HepG2 (cell line): ENCODE results near the gene NME2. TPM values are rescaled to one million over a fixed set of nuclear protein-coding genes. Genes with fewer than 3 reads are reported as not detected.
A peak's percentile ranks its signal among the peaks of the same experiment; 100 is the strongest.

ENCODE experiments used
- FOXP1 ChIP-seq, 2 experiments: fragments of 450-650 bp in 1 of 2; IDR thresholded peaks; 2 replicates each; pipeline ENCODE4 v1.6.1; 2017 to 2018; ENCODE audit warnings: antibody characterized with exemption in 1 of 2
- NFKB2 ChIP-seq: sonication (generic); formaldehyde crosslinking; IDR thresholded peaks from 2 replicates; pipeline ENCODE4 v1.4.0; 2020; ENCODE audit warnings: missing genetic modification reagents, borderline replicate concordance
- NR2F2 ChIP-seq: IDR thresholded peaks from 2 replicates; pipeline ENCODE4 v1.6.1; 2012; ENCODE audit warnings: low read depth, inconsistent platforms, borderline replicate concordance
- SIN3B ChIP-seq: fragments of 150-350 bp; IDR thresholded peaks from 2 replicates; pipeline ENCODE4 v1.6.1; 2014; ENCODE audit warnings: low read length
- SOX13 ChIP-seq, 3 experiments: fragments of 450-650 bp in 1 of 3; sonication (generic) in 1 of 3; formaldehyde crosslinking in 1 of 3; IDR thresholded peaks in 2 of 3; conservative IDR thresholded peaks in 1 of 3; 2 replicates each; pipeline versions ENCODE4 v1.5.0 to v1.6.1; 2016 to 2020; ENCODE audit warnings: antibody characterized with exemption in 1 of 3, mild to moderate bottlenecking in 1 of 3, missing compliant biosample characterization in 1 of 3, missing genetic modification reagents in 1 of 3, moderate library complexity in 1 of 3
- SOX5 ChIP-seq: IDR thresholded peaks from 2 replicates; pipeline ENCODE4 v1.6.1; 2016; ENCODE audit warnings: borderline replicate concordance
- TBX3 ChIP-seq: fragments of 450-650 bp; IDR thresholded peaks from 2 replicates; pipeline ENCODE4 v1.6.1; 2017; ENCODE audit warnings: antibody characterized with exemption, mild to moderate bottlenecking, inconsistent platforms, borderline replicate concordance
- ZNF101 ChIP-seq: sonication (generic); formaldehyde crosslinking; IDR thresholded peaks from 2 replicates; pipeline ENCODE4 v1.4.0; 2020; ENCODE audit warnings: mild to moderate bottlenecking, low read depth, missing genetic modification reagents, borderline replicate concordance
- polyA plus RNA-seq, 8 experiments: library from polyadenylated mRNA; depleted of rRNA in 3 of 8; stranded (reverse) in 7 of 8; unstranded in 1 of 8; fragments of >200 nt; fragmentation: Illumina TruSeq in 4 of 8; extraction: Trizol in 4 of 8; gene quantifications; 2 replicates each; pipeline versions ENCODE4 v1.2.1 to v1.2.3, GENCODE V29; 2011 to 2016; ENCODE audit warnings: low read depth in 4 of 8, missing spikeins in 1 of 8, mixed read lengths in 1 of 8; ENCODE audit not compliant: insufficient read depth in 1 of 8
- total RNA-seq, 5 experiments: library from RNA; depleted of rRNA; stranded (reverse); fragments of >200 nt; fragmentation: Illumina TruSeq; extraction: Trizol; gene quantifications; 2 replicates each; pipeline ENCODE4 v1.2.3, GENCODE V29; 2016; ENCODE audit warnings: low read depth in 1 of 5
- TF ChIP-seq, protein P1 (sequence below): sonication (generic); formaldehyde crosslinking; conservative IDR thresholded peaks from 2 replicates; pipeline ENCODE4 v1.8.0; 2022; ENCODE audit warnings: low read depth, missing genetic modification reagents
- TF ChIP-seq, protein P2 (sequence below): sonication (generic); formaldehyde crosslinking; IDR thresholded peaks from 2 replicates; pipeline ENCODE4 v1.5.1; 2020; ENCODE audit warnings: missing genetic modification reagents, mild to moderate bottlenecking, borderline replicate concordance
- TF ChIP-seq, protein P3 (sequence below): sonication (generic); formaldehyde crosslinking; IDR thresholded peaks from 2 replicates; pipeline ENCODE4 v1.4.0; 2020; ENCODE audit warnings: missing genetic modification reagents
- TF ChIP-seq, protein P4 (sequence below): sonication (generic); formaldehyde crosslinking; IDR thresholded peaks from 2 replicates; pipeline ENCODE4 v1.8.0; 2022; ENCODE audit warnings: missing genetic modification reagents, mild to moderate bottlenecking, borderline replicate concordance
- TF ChIP-seq, protein P5 (sequence below), 2 experiments: sonication (generic) in 1 of 2; formaldehyde crosslinking in 1 of 2; IDR thresholded peaks; 2 replicates each; pipeline versions ENCODE4 v1.6.1 to v1.9.0; 2014 to 2022; ENCODE audit warnings: antibody characterized with exemption in 1 of 2, borderline replicate concordance in 1 of 2, inconsistent platforms in 1 of 2, low read depth in 1 of 2, missing genetic modification reagents in 1 of 2

The NME2 gene
- total and polyA plus RNA-seq, 2 of the 13 experiments (the other 11 are each of a cell fraction or from before 2014, with no cell fraction given) = 790 to 1,213 TPM

DNA sequence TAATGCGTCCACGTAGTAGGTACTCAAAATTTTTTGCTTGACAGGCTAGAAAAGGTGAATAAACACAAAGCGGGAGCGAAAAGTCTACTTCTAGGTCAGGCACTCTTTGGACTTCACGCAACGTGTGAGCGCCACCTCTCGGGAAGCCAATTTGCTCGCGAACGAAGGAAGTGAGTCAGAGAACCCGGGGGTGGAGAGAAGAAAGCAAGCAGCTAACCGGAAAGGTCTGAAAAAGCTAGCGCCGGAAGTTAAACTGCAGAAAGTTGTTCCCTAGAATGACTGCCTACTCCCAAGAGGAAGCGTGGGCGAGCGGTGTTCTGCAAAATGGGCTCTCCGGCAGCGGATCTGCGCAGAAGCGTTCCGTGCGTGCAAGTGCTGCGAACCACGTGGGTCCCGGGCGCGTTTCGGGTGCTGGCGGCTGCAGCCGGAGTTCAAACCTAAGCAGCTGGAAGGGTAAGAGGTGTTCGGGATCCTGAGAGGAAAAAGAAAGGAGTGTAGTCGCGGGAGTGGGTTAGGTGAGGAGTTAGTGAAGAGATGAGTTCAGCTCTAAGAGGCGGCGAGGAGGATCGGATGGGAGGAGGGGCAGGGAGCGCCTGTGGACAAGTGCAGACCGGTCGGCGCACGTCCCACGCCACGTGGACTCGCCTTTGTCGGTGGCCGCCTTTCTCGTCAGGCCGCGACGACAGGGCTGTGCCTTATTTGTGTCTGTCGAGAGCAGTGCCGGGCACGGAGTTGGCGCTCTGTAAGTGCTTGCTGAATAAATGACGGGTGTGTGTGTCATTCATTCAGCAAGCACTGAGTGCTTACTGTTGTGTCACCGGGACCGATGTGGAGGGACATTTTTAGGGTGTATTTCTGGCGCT, 12.8 kb upstream of the NME2 start, which contains the start of gene NME1 (continued):
- TF ChIP-seq, protein P1, sequence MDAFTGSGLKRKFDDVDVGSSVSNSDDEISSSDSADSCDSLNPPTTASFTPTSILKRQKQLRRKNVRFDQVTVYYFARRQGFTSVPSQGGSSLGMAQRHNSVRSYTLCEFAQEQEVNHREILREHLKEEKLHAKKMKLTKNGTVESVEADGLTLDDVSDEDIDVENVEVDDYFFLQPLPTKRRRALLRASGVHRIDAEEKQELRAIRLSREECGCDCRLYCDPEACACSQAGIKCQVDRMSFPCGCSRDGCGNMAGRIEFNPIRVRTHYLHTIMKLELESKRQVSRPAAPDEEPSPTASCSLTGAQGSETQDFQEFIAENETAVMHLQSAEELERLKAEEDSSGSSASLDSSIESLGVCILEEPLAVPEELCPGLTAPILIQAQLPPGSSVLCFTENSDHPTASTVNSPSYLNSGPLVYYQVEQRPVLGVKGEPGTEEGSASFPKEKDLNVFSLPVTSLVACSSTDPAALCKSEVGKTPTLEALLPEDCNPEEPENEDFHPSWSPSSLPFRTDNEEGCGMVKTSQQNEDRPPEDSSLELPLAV (CRISPR knock-in tag) = no peak
- TF ChIP-seq, protein P2, sequence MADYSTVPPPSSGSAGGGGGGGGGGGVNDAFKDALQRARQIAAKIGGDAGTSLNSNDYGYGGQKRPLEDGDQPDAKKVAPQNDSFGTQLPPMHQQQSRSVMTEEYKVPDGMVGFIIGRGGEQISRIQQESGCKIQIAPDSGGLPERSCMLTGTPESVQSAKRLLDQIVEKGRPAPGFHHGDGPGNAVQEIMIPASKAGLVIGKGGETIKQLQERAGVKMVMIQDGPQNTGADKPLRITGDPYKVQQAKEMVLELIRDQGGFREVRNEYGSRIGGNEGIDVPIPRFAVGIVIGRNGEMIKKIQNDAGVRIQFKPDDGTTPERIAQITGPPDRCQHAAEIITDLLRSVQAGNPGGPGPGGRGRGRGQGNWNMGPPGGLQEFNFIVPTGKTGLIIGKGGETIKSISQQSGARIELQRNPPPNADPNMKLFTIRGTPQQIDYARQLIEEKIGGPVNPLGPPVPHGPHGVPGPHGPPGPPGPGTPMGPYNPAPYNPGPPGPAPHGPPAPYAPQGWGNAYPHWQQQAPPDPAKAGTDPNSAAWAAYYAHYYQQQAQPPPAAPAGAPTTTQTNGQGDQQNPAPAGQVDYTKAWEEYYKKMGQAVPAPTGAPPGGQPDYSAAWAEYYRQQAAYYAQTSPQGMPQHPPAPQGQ = peak; percentile 54; the same call in 1 of the 2 replicates
- TF ChIP-seq SOX5 (CRISPR knock-in tag) (peak; percentile 88), SIN3B (peak; percentile 96), ZNF101 (CRISPR knock-in tag) (peak; percentile 97; the same call in 1 of the 2 replicates), FOXP1 (IDR thresholded peaks at IDR 0.05) (peak; percentile 48; the same call in 1 of the 2 replicates), FOXP1 (CRISPR knock-in tag; IDR thresholded peaks at IDR 0.05) (peak; percentile 67), TBX3 (peak; percentile 58; the same call in 1 of the 2 replicates), NR2F2 (peak; percentile 83; the same call in 1 of the 2 replicates), SOX13 (IDR thresholded peaks at IDR 0.05) (no peak), SOX13 (CRISPR knock-in tag; conservative IDR thresholded peaks at IDR 0.05 in 1 of 2, IDR thresholded peaks at IDR 0.05 in 1 of 2) (peak in 1 of 2 experiments; percentile 82; a peak in 2 of 4 replicates), NFKB2 (peak; percentile 99)
- TF ChIP-seq, protein P3, sequence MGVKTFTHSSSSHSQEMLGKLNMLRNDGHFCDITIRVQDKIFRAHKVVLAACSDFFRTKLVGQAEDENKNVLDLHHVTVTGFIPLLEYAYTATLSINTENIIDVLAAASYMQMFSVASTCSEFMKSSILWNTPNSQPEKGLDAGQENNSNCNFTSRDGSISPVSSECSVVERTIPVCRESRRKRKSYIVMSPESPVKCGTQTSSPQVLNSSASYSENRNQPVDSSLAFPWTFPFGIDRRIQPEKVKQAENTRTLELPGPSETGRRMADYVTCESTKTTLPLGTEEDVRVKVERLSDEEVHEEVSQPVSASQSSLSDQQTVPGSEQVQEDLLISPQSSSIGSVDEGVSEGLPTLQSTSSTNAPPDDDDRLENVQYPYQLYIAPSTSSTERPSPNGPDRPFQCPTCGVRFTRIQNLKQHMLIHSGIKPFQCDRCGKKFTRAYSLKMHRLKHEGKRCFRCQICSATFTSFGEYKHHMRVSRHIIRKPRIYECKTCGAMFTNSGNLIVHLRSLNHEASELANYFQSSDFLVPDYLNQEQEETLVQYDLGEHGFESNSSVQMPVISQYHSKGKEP (CRISPR knock-in tag) = 0 out of 2 replicates have a peak, but pooled peaks have one; percentile 54
- TF ChIP-seq, protein P4, sequence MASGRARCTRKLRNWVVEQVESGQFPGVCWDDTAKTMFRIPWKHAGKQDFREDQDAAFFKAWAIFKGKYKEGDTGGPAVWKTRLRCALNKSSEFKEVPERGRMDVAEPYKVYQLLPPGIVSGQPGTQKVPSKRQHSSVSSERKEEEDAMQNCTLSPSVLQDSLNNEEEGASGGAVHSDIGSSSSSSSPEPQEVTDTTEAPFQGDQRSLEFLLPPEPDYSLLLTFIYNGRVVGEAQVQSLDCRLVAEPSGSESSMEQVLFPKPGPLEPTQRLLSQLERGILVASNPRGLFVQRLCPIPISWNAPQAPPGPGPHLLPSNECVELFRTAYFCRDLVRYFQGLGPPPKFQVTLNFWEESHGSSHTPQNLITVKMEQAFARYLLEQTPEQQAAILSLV (CRISPR knock-in tag) = peak; percentile 100
- TF ChIP-seq, protein P5, sequence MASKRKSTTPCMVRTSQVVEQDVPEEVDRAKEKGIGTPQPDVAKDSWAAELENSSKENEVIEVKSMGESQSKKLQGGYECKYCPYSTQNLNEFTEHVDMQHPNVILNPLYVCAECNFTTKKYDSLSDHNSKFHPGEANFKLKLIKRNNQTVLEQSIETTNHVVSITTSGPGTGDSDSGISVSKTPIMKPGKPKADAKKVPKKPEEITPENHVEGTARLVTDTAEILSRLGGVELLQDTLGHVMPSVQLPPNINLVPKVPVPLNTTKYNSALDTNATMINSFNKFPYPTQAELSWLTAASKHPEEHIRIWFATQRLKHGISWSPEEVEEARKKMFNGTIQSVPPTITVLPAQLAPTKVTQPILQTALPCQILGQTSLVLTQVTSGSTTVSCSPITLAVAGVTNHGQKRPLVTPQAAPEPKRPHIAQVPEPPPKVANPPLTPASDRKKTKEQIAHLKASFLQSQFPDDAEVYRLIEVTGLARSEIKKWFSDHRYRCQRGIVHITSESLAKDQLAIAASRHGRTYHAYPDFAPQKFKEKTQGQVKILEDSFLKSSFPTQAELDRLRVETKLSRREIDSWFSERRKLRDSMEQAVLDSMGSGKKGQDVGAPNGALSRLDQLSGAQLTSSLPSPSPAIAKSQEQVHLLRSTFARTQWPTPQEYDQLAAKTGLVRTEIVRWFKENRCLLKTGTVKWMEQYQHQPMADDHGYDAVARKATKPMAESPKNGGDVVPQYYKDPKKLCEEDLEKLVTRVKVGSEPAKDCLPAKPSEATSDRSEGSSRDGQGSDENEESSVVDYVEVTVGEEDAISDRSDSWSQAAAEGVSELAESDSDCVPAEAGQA (IDR thresholded peaks at IDR 0.05; ENCODE audit: low read depth) = peak; percentile 95
- TF ChIP-seq, protein P5 (CRISPR knock-in tag; IDR thresholded peaks at IDR 0.05; ENCODE audit: borderline replicate concordance) = peak; percentile 98
